Glutamatergic neuron (in vitro differentiated cells): ENCODE data around the gene AKTIP. TPM values are rescaled to one million over a fixed set of nuclear protein-coding genes. Genes with fewer than 3 reads are reported as not detected.

Source experiments
- DNase-seq: peaks from one replicate; pipeline ENCODE4 v3.0.0; 2022
- H3K27ac Mint-ChIP-seq: one replicate; pipeline ENCODE4 v1.8.0; 2020; ENCODE audit warnings: mild to moderate bottlenecking, mixed read lengths, inconsistent platforms; ENCODE audit not compliant: unreplicated experiment
- H3K27me3 Mint-ChIP-seq: one replicate; pipeline ENCODE4 v1.8.0; 2020; ENCODE audit warnings: mild to moderate bottlenecking, moderate library complexity, mixed read lengths, inconsistent platforms; ENCODE audit not compliant: unreplicated experiment
- H3K36me3 Mint-ChIP-seq: one replicate; pipeline ENCODE4 v1.8.0; 2020; ENCODE audit warnings: mild to moderate bottlenecking, mixed read lengths, inconsistent platforms; ENCODE audit not compliant: unreplicated experiment
- H3K4me1 Mint-ChIP-seq: one replicate; pipeline ENCODE4 v1.8.0; 2020; ENCODE audit warnings: mild to moderate bottlenecking, low read depth, mixed read lengths, inconsistent platforms; ENCODE audit not compliant: unreplicated experiment
- H3K4me3 Mint-ChIP-seq: one replicate; pipeline ENCODE4 v1.8.0; 2020; ENCODE audit warnings: mild to moderate bottlenecking, mixed read lengths, inconsistent platforms; ENCODE audit not compliant: unreplicated experiment
- H3K9me3 Mint-ChIP-seq: one replicate; pipeline ENCODE4 v1.8.0; 2020; ENCODE audit warnings: mild to moderate bottlenecking, moderate library complexity, mixed read lengths, inconsistent platforms; ENCODE audit not compliant: unreplicated experiment
- long read RNA-seq: library from polyadenylated mRNA; unstranded; transcript quantifications from one replicate; pipeline ENCODE4 v2.0.0, GENCODE V29; 2020; ENCODE audit not compliant: unreplicated experiment
- total RNA-seq: library from RNA; stranded (reverse); fragmentation: NEBNext Ultra II Directional; extraction: Animal tissue kit (Norgen Biotek cat#: 25700); gene quantifications from one replicate; pipeline ENCODE4 v1.2.1, GENCODE V29; 2021; ENCODE audit not compliant: unreplicated experiment
- TF ChIP-seq, protein P1 (sequence below): fragments of 200-600 bp; sonication (generic); IDR thresholded peaks from one replicate; pipeline ENCODE4 v1.5.0; 2021; ENCODE audit not compliant: partially characterized antibody, unreplicated experiment

The AKTIP gene
- total RNA-seq = 30.0 TPM
- long read RNA-seq, transcript AKTIP-202 (10 exons, 2,426 nt) = major isoform, 5 of 12 reads
- long read RNA-seq, partial matches to known transcripts = 1 of 12 reads
- long read RNA-seq, other reads (novel, unspliced or antisense) = 6 of 12 reads

DNA sequence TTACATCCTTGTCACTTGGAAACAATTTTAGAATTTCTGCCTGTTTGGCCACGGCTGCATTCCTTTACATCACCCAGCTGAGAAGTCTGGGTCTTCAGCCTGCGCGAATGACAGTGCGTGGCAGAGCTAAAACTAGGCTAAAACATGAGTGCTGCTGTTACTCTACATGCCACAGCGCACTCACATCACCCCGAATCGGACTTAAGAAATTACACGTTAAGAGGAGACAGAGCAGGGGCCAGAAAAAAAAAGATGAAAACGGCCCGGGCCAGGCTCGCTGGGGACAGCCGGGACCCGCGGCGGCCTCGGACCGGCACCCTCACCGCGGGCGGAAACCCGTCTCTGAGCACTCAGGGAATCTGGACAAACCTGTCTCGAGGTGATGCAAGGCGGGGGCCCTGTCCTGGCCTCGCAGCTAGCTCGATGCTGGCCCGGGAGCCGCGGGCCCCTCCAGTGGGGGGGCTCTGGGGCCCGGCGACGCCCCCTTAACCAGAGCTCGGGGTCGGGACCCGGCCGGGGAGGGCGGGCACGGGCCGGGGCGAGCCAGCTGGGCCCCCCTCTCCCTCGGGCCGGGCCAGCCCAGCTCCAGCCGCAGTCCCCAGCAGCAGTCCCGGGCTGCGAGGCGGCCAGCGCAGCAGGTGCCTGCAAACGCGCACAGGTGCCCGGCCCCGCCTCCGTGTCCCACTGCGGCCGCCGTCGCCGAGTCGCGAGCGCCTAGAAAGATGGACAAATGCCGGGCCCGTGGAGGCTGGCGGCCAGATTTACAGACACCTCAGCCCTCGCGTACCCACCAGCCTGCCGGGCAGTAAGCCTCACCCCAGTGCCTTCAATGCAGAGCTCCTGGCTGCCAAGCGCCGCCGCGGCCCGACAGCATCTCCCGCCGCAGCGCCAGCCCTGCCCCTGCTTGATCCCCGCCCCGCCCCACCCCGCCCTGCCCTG, at the start of gene AKTIP:
AKTIP (minus strand) TSS at position 879 of the 939 bp plus-strand sequence. CDS start 2,950 bp downstream, outside the sequence.
- H3K4me1 Mint-ChIP-seq = peaks cover 22% of the 10 kb centered on the region
- TF ChIP-seq, protein P1, sequence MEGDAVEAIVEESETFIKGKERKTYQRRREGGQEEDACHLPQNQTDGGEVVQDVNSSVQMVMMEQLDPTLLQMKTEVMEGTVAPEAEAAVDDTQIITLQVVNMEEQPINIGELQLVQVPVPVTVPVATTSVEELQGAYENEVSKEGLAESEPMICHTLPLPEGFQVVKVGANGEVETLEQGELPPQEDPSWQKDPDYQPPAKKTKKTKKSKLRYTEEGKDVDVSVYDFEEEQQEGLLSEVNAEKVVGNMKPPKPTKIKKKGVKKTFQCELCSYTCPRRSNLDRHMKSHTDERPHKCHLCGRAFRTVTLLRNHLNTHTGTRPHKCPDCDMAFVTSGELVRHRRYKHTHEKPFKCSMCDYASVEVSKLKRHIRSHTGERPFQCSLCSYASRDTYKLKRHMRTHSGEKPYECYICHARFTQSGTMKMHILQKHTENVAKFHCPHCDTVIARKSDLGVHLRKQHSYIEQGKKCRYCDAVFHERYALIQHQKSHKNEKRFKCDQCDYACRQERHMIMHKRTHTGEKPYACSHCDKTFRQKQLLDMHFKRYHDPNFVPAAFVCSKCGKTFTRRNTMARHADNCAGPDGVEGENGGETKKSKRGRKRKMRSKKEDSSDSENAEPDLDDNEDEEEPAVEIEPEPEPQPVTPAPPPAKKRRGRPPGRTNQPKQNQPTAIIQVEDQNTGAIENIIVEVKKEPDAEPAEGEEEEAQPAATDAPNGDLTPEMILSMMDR = no peak
- H3K27me3 Mint-ChIP-seq = peaks cover 12% of the 10 kb centered on the region
- no peaks in the 10 kb centered on the region for H3K36me3 Mint-ChIP-seq
- H3K27ac Mint-ChIP-seq = peak within 1 kb of the TSS; percentile 99
- peaks cover 10% of the 10 kb centered on the region for H3K9me3 Mint-ChIP-seq
- peak within 1 kb of the TSS; percentile 97 for H3K4me3 Mint-ChIP-seq
- DNase-seq = peak; percentile 44

GRCh38 chr16:53549970-53550690, 47.1 kb upstream of the AKTIP start:
- H3K36me3 Mint-ChIP-seq = no peaks in the 10 kb centered on the region
- DNase-seq = peak; percentile 51
- peaks cover 11% of the 10 kb centered on the region for H3K4me1 Mint-ChIP-seq
- no peak overlapping the region for H3K4me3 Mint-ChIP-seq
- peaks cover 1% of the 10 kb centered on the region for H3K27me3 Mint-ChIP-seq
- no peak overlapping the region for H3K27ac Mint-ChIP-seq
- peaks cover 2% of the 10 kb centered on the region for H3K9me3 Mint-ChIP-seq
- TF ChIP-seq, protein P1 = peak; percentile 29

- Mint-ChIP-seq H3K36me3 (no peaks in the 10 kb centered on the region), H3K27ac (no peak overlapping the region), H3K27me3 (peaks cover 1% of the 10 kb centered on the region), H3K9me3 (peaks cover under 1% of the 10 kb centered on the region), H3K4me1 (peaks cover 11% of the 10 kb centered on the region), H3K4me3 (no peak overlapping the region)
- DNase-seq = no peak
- TF ChIP-seq, protein P1 = peak; percentile 3
Measured at GRCh38 chr16:53546988-53547391, 44.0 kb upstream of the AKTIP start.

- Mint-ChIP-seq H3K36me3 (no peaks in the 10 kb centered on the region), H3K27me3 (peaks cover 1% of the 10 kb centered on the region), H3K4me1 (peaks cover 11% of the 10 kb centered on the region), H3K4me3 (no peak overlapping the region), H3K9me3 (peaks cover 3% of the 10 kb centered on the region), H3K27ac (no peak overlapping the region)
- TF ChIP-seq, protein P1 = no peak
- DNase-seq = no peak
Measured at GRCh38 chr16:53545433-53545832, 42.4 kb upstream of the AKTIP start.
